ENCODE results near the gene SLC6A13. TPM values are rescaled to one million over a fixed set of nuclear protein-coding genes. Genes with fewer than 3 reads are reported as not detected.

SLC6A13 gene
- total and polyA plus RNA-seq, 2 donors (not counting 3 experiments of a cell fraction or from before 2014, with no cell fraction given): 0.14 TPM; not detected in 1

DNA sequence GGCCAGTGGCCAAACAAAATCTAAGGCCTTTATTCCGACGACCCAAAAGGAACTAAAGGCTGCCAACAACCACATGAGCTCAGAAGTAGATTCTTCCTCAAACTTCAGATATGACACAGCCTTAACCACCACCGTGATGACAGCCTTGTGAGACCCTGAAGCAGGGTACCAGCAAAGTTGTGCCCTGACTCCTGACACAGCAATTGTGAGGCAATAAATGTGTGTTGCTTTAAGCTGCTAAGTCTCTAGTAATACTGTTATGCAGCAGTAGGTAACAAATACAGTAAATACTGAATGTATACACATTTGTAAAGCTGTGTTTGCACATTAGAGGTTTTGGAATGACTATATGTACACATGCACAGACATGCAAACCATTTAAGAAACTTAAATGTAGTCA is 10.7 kb upstream of the SLC6A13 start:
- DNase-seq (ENCODE audit: low read depth, low spot score) (no peak), FAIRE-seq (no peak)
- dilution Hi-C loops (cut with MboI; ENCODE audit: extremely low pct_ligation_motif_present, low sequenced_read_pairs) (no loop called here), intact Hi-C loops (cut with micrococcal nuclease) (no loop called here)
- H2AFZ ChIP-seq (ENCODE audit: low read depth, low read length): no peak overlapping the region
- no peak overlapping the region for H3K4me3 ChIP-seq (replicated peaks in 1 of 3; ENCODE audit: insufficient read depth in 1 of 3, low read depth in 1 of 3, low read length in 3 of 3)
- no peaks in the 10 kb centered on the region for H3K79me2 ChIP-seq (ENCODE audit: control insufficient read depth, insufficient read depth, low read length)
- H3K27ac ChIP-seq (ENCODE audit: insufficient read depth, low read depth, low read length): no peak overlapping the region
- no peaks in the 10 kb centered on the region for H3K36me3 ChIP-seq (ENCODE audit: control insufficient read depth in 2 of 2, extremely low read depth in 1 of 2, insufficient read depth in 2 of 2, low read length in 2 of 2)
- ChIA-PET POLR2A (no interaction called here), CTCF (no interaction called here)
- H3K9me3 ChIP-seq (replicated peaks; ENCODE audit: control insufficient read depth, insufficient read depth, low read length): no peaks in the 10 kb centered on the region
- no peaks in the 10 kb centered on the region for H4K20me1 ChIP-seq (replicated peaks; ENCODE audit: control insufficient read depth, extremely low read depth, insufficient read depth, low read length)
- TF ChIP-seq, protein P1, sequence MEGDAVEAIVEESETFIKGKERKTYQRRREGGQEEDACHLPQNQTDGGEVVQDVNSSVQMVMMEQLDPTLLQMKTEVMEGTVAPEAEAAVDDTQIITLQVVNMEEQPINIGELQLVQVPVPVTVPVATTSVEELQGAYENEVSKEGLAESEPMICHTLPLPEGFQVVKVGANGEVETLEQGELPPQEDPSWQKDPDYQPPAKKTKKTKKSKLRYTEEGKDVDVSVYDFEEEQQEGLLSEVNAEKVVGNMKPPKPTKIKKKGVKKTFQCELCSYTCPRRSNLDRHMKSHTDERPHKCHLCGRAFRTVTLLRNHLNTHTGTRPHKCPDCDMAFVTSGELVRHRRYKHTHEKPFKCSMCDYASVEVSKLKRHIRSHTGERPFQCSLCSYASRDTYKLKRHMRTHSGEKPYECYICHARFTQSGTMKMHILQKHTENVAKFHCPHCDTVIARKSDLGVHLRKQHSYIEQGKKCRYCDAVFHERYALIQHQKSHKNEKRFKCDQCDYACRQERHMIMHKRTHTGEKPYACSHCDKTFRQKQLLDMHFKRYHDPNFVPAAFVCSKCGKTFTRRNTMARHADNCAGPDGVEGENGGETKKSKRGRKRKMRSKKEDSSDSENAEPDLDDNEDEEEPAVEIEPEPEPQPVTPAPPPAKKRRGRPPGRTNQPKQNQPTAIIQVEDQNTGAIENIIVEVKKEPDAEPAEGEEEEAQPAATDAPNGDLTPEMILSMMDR (IDR thresholded peaks at IDR 0.05; ENCODE audit: extremely low read depth in 1 of 2, insufficient read depth in 1 of 2, low read depth in 1 of 2, low read length in 2 of 2): no peak
- TF ChIP-seq MYC (IDR thresholded peaks at IDR 0.05; ENCODE audit: low read depth, low read length) (no peak), FOS (IDR thresholded peaks at IDR 0.05; ENCODE audit: borderline replicate concordance, insufficient read depth, low read length) (no peak), JUN (IDR thresholded peaks at IDR 0.05; ENCODE audit: borderline replicate concordance, insufficient read depth, insufficient read length, low read depth) (no peak), POLR2A (IDR thresholded peaks at IDR 0.05; ENCODE audit: low read depth, low read length) (no peak), POLR2AphosphoS5 (IDR thresholded peaks at IDR 0.05; ENCODE audit: insufficient read depth, low read depth, low read length) (no peak), GATA2 (IDR thresholded peaks at IDR 0.05; ENCODE audit: insufficient read depth, insufficient read length, low read depth, low read length) (no peak), MAX (IDR thresholded peaks at IDR 0.05; ENCODE audit: insufficient read depth, insufficient read length) (no peak), EZH2 (IDR thresholded peaks at IDR 0.05; ENCODE audit: borderline replicate concordance, low read depth, low read length, severe bottlenecking) (no peak)
- BruUV-seq (replicated peaks): no TSS peak
- no peaks in the 10 kb centered on the region for H3K9me1 ChIP-seq (replicated peaks; ENCODE audit: control insufficient read depth, extremely low read depth, insufficient read depth, low read length)
- H3K4me1 ChIP-seq (ENCODE audit: control insufficient read depth, extremely low read depth, insufficient read depth, low read length): no peaks in the 10 kb centered on the region
- no peak overlapping the region for H3K9ac ChIP-seq (replicated peaks; ENCODE audit: extremely low read depth, insufficient read depth, low read length)
- no peaks in the 10 kb centered on the region for H3K27me3 ChIP-seq (ENCODE audit: control insufficient read depth in 2 of 2, insufficient read depth in 2 of 2, low read length in 2 of 2)
- no peak overlapping the region for H3K4me2 ChIP-seq (ENCODE audit: insufficient read depth, low read length)

Measured in endothelial cell of umbilical vein (primary cell).